HepG2 (cell line): ENCODE results near the gene LRRC45. TPM values are rescaled to one million over a fixed set of nuclear protein-coding genes. Genes with fewer than 3 reads are reported as not detected.

Experiments
- AGO1 ChIP-seq: fragments of 200-400 bp; formaldehyde crosslinking; IDR thresholded peaks from 2 replicates; pipeline ENCODE4 v1.6.1; 2017; ENCODE audit warnings: mild to moderate bottlenecking, low read depth, low read length, moderate library complexity; ENCODE audit not compliant: poor library complexity, severe bottlenecking
- AGO2 ChIP-seq: fragments of 200-400 bp; formaldehyde crosslinking; optimal IDR thresholded peaks from 2 replicates; pipeline ENCODE3; 2017; ENCODE audit warnings: mild to moderate bottlenecking, low read depth, low read length, moderate library complexity
- AHR ChIP-seq: IDR thresholded peaks from 2 replicates; pipeline ENCODE4 v1.6.1; 2018; ENCODE audit warnings: missing genetic modification reagents, missing compliant biosample characterization
- E2F5 ChIP-seq: sonication (generic); formaldehyde crosslinking; conservative IDR thresholded peaks from 2 replicates; pipeline ENCODE4 v1.4.0; 2020; ENCODE audit warnings: missing genetic modification reagents
- ETV5 ChIP-seq: IDR thresholded peaks from 2 replicates; pipeline ENCODE4 v1.6.1; 2018; ENCODE audit warnings: missing biosample characterization, missing genetic modification reagents, inconsistent platforms, borderline replicate concordance
- IRF2 ChIP-seq: IDR thresholded peaks from 2 replicates; pipeline ENCODE4 v1.6.1; 2018; ENCODE audit warnings: missing genetic modification reagents, missing compliant biosample characterization
- MED1 ChIP-seq: sonication (generic); formaldehyde crosslinking; IDR thresholded peaks from 2 replicates; pipeline ENCODE4 v1.4.0; 2020; ENCODE audit warnings: missing genetic modification reagents
- PCBP1 ChIP-seq: fragments of 200-400 bp; formaldehyde crosslinking; IDR thresholded peaks from 2 replicates; pipeline ENCODE4 v1.6.1; 2017; ENCODE audit warnings: mild to moderate bottlenecking, low read depth, low read length, borderline replicate concordance
- PTBP1 ChIP-seq: fragments of 200-400 bp; formaldehyde crosslinking; IDR thresholded peaks from 2 replicates; pipeline ENCODE4 v1.6.1; 2018; ENCODE audit warnings: low read length, low read depth; ENCODE audit not compliant: poor library complexity, severe bottlenecking
- RBFOX2 ChIP-seq: fragments of 200-400 bp; formaldehyde crosslinking; IDR thresholded peaks from 2 replicates; pipeline ENCODE4 v1.6.1; 2017; ENCODE audit warnings: low read depth, mild to moderate bottlenecking, low read length
- SNAPC2 ChIP-seq: sonication (generic); formaldehyde crosslinking; IDR thresholded peaks from 2 replicates; pipeline ENCODE4 v1.8.1; 2022; ENCODE audit warnings: mild to moderate bottlenecking, missing genetic modification reagents
- SP5 ChIP-seq: IDR thresholded peaks from 2 replicates; pipeline ENCODE4 v1.6.1; 2016; ENCODE audit warnings: low read depth, borderline replicate concordance
- THAP7 ChIP-seq: sonication (generic); formaldehyde crosslinking; IDR thresholded peaks from 2 replicates; pipeline ENCODE4 v1.8.1; 2023; ENCODE audit warnings: mild to moderate bottlenecking, missing genetic modification reagents
- YY1 ChIP-seq: IDR thresholded peaks from 2 replicates; pipeline ENCODE4 v1.6.1; 2011; ENCODE audit warnings: low read length, low read depth, moderate library complexity, mild to moderate bottlenecking; ENCODE audit not compliant: insufficient read depth, insufficient replicate concordance
- ZBTB33 ChIP-seq: sonication (generic); formaldehyde crosslinking; IDR thresholded peaks from 2 replicates; pipeline ENCODE4 v1.4.0; 2020; ENCODE audit warnings: missing genetic modification reagents
- ZNF326 ChIP-seq: sonication (generic); formaldehyde crosslinking; IDR thresholded peaks from 2 replicates; pipeline ENCODE4 v1.4.0; 2020; ENCODE audit warnings: missing genetic modification reagents, borderline replicate concordance
- ZNF414 ChIP-seq: sonication (generic); formaldehyde crosslinking; IDR thresholded peaks from 2 replicates; pipeline ENCODE4 v1.5.0; 2020; ENCODE audit warnings: missing genetic modification reagents
- ZNF441 ChIP-seq: sonication (generic); formaldehyde crosslinking; IDR thresholded peaks from 2 replicates; pipeline ENCODE4 v1.7.0; 2021; ENCODE audit warnings: missing genetic modification reagents, borderline replicate concordance
- ZNF547 ChIP-seq: sonication (generic); formaldehyde crosslinking; IDR thresholded peaks from 2 replicates; pipeline ENCODE4 v1.5.1; 2020; ENCODE audit warnings: mild to moderate bottlenecking, missing genetic modification reagents
- ZNF83 ChIP-seq: sonication (generic); formaldehyde crosslinking; IDR thresholded peaks from 2 replicates; pipeline ENCODE4 v1.4.0; 2020; ENCODE audit warnings: missing genetic modification reagents, mild to moderate bottlenecking, borderline replicate concordance
- ZNF878 ChIP-seq: sonication (generic); formaldehyde crosslinking; IDR thresholded peaks from 2 replicates; pipeline ENCODE4 v1.8.1; 2023; ENCODE audit warnings: mild to moderate bottlenecking, missing genetic modification reagents, moderate library complexity
- ZNF879 ChIP-seq: sonication (generic); formaldehyde crosslinking; IDR thresholded peaks from 2 replicates; pipeline ENCODE4 v1.8.1; 2023; ENCODE audit warnings: missing genetic modification reagents
- ZSCAN12 ChIP-seq: sonication (generic); formaldehyde crosslinking; IDR thresholded peaks from 2 replicates; pipeline ENCODE4 v1.9.0; 2021; ENCODE audit warnings: mild to moderate bottlenecking, missing genetic modification reagents
- ZSCAN5A ChIP-seq: sonication (generic); formaldehyde crosslinking; IDR thresholded peaks from 2 replicates; pipeline ENCODE4 v1.8.0; 2022; ENCODE audit warnings: mild to moderate bottlenecking, missing genetic modification reagents, borderline replicate concordance
- polyA plus RNA-seq, 8 experiments: library from polyadenylated mRNA; depleted of rRNA in 3 of 8; stranded (reverse) in 7 of 8; unstranded in 1 of 8; fragments of >200 nt; fragmentation: Illumina TruSeq in 4 of 8; extraction: Trizol in 4 of 8; gene quantifications; 2 replicates each; pipeline versions ENCODE4 v1.2.1 to v1.2.3, GENCODE V29; 2011 to 2016; ENCODE audit warnings: low read depth in 4 of 8, missing spikeins in 1 of 8, mixed read lengths in 1 of 8; ENCODE audit not compliant: insufficient read depth in 1 of 8
- total RNA-seq, 5 experiments: library from RNA; depleted of rRNA; stranded (reverse); fragments of >200 nt; fragmentation: Illumina TruSeq; extraction: Trizol; gene quantifications; 2 replicates each; pipeline ENCODE4 v1.2.3, GENCODE V29; 2016; ENCODE audit warnings: low read depth in 1 of 5

The LRRC45 gene
- total and polyA plus RNA-seq, 2 of the 13 experiments (the other 11 are each of a cell fraction or from before 2014, with no cell fraction given), result 11.6 to 48.1 TPM

GRCh38 chr17:82004517-82005455, 18.3 kb upstream of the LRRC45 start (continued):
- 0 out of 2 replicates have a peak, but pooled peaks have one; percentile 36 for TF ChIP-seq THAP7
- TF ChIP-seq MED1 (CRISPR knock-in tag), result no peak
- peak; percentile 27; the same call in 1 of the 2 replicates for TF ChIP-seq ZBTB33 (CRISPR knock-in tag)
- no peak for TF ChIP-seq ZNF414 (CRISPR knock-in tag)
- no peak for TF ChIP-seq ZSCAN5A (CRISPR knock-in tag)
- TF ChIP-seq YY1, result no peak
- TF ChIP-seq ZNF878, result no peak
- no peak for TF ChIP-seq ZNF879 (CRISPR knock-in tag)
- peak; percentile 97 for TF ChIP-seq AGO2
- TF ChIP-seq SNAPC2, result no peak
- TF ChIP-seq ZSCAN12 (CRISPR knock-in tag), result no peak
- TF ChIP-seq ETV5 (CRISPR knock-in tag), result no peak
- no peak for TF ChIP-seq ZNF83 (CRISPR knock-in tag)
- 0 out of 2 replicates have a peak, but pooled peaks have one; percentile 45 for TF ChIP-seq ZNF326 (CRISPR knock-in tag)
- TF ChIP-seq SP5, result no peak
- TF ChIP-seq RBFOX2, result peak; percentile 88
- no peak for TF ChIP-seq IRF2 (CRISPR knock-in tag)
- TF ChIP-seq PTBP1, result no peak
- TF ChIP-seq PCBP1, result peak; percentile 62; the same call in 1 of the 2 replicates
- no peak for TF ChIP-seq ZNF441 (CRISPR knock-in tag)
- TF ChIP-seq AHR (CRISPR knock-in tag), result peak; percentile 16; the same call in 1 of the 2 replicates
- no peak for TF ChIP-seq E2F5 (CRISPR knock-in tag)
- TF ChIP-seq AGO1, result no peak
- TF ChIP-seq ZNF547 (CRISPR knock-in tag), result 0 out of 2 replicates have a peak, but pooled peaks have one; percentile 48
